H1 (cell line): ENCODE data around the gene IGFALS. TPM values are rescaled to one million over a fixed set of nuclear protein-coding genes. Genes with fewer than 3 reads are reported as not detected.

ENCODE experiments used
- CEBPB ChIP-seq: IDR thresholded peaks from 2 replicates; pipeline ENCODE4 v1.6.1; 2012; ENCODE audit warnings: low read depth, low read length
- CREB1 ChIP-seq: IDR thresholded peaks from 2 replicates; pipeline ENCODE4 v1.6.1; 2012; ENCODE audit warnings: inconsistent platforms
- EZH2 ChIP-seq: fragments of 200-600 bp; sonication (generic); IDR thresholded peaks from 2 replicates; pipeline ENCODE4 v1.7.1; 2012; ENCODE audit warnings: low read depth, mild to moderate bottlenecking, moderate library complexity, low read length, inconsistent platforms; ENCODE audit not compliant: severe bottlenecking
- GABPA ChIP-seq: IDR thresholded peaks from 2 replicates; pipeline ENCODE4 v1.6.1; 2011; ENCODE audit warnings: mild to moderate bottlenecking, low read length, moderate library complexity, borderline replicate concordance; ENCODE audit not compliant: insufficient read depth
- HDAC6 ChIP-seq: IDR thresholded peaks from one replicate; pipeline ENCODE4 v1.7.1; 2012; ENCODE audit warnings: low read depth, mild to moderate bottlenecking, inconsistent platforms, low read length, moderate library complexity
- KDM1A ChIP-seq: fragments of 200-600, 300-600 bp; sonication (generic); IDR thresholded peaks from 2 replicates; pipeline ENCODE4 v1.7.1; 2016; ENCODE audit warnings: mild to moderate bottlenecking, low read length, borderline replicate concordance
- MAFK ChIP-seq: IDR thresholded peaks from 2 replicates; pipeline ENCODE4 v1.6.1; 2012; ENCODE audit warnings: low read depth, mild to moderate bottlenecking, improper control_type of control experiment, low read length
- NRF1 ChIP-seq: IDR thresholded peaks from 2 replicates; pipeline ENCODE4 v1.6.1; 2011; ENCODE audit warnings: mild to moderate bottlenecking, low read depth, low read length, improper control_type of control experiment
- POLR2AphosphoS5 ChIP-seq: IDR thresholded peaks from 2 replicates; pipeline ENCODE4 v1.6.1; 2011; ENCODE audit warnings: low read depth, low read length
- RAD21 ChIP-seq, 2 experiments: IDR thresholded peaks in 1 of 2; conservative IDR thresholded peaks in 1 of 2; 2 replicates each; pipeline ENCODE4 v1.6.1; 2011; ENCODE audit warnings: low read depth in 2 of 2, low read length in 2 of 2, improper control_type of control experiment in 1 of 2, inconsistent platforms in 1 of 2, mild to moderate bottlenecking in 1 of 2, moderate library complexity in 1 of 2
- RNF2 ChIP-seq: fragments of 200-900, 300-1000 bp; sonication (generic); IDR thresholded peaks from 2 replicates; pipeline ENCODE4 v1.7.1; 2016; ENCODE audit warnings: borderline replicate concordance, low read depth, mild to moderate bottlenecking, antibody characterized with exemption, low read length; ENCODE audit not compliant: poor library complexity, severe bottlenecking; ENCODE audit errors: missing control alignments
- SIN3A ChIP-seq, 2 experiments: IDR thresholded peaks in 1 of 2; conservative IDR thresholded peaks in 1 of 2; 2 replicates each; pipeline ENCODE4 v1.6.1; 2011 to 2012; ENCODE audit warnings: low read length in 2 of 2, improper control_type of control experiment in 1 of 2, low read depth in 1 of 2, mild to moderate bottlenecking in 1 of 2
- SIRT6 ChIP-seq: IDR thresholded peaks from one replicate; pipeline ENCODE4 v1.7.1; 2012; ENCODE audit warnings: low read length, inconsistent platforms
- SP1 ChIP-seq: IDR thresholded peaks from 2 replicates; pipeline ENCODE4 v1.6.1; 2011; ENCODE audit warnings: low read depth, low read length
- SP2 ChIP-seq: IDR thresholded peaks from 2 replicates; pipeline ENCODE4 v1.6.1; 2012; ENCODE audit warnings: mild to moderate bottlenecking, low read length, inconsistent platforms
- TAF1 ChIP-seq: IDR thresholded peaks from 2 replicates; pipeline ENCODE4 v1.6.1; 2011; ENCODE audit warnings: mild to moderate bottlenecking, low read depth, low read length
- TAF7 ChIP-seq: optimal IDR thresholded peaks from 2 replicates; pipeline ENCODE3; 2011; ENCODE audit warnings: low read depth, mild to moderate bottlenecking, inconsistent platforms, low read length, moderate library complexity, borderline replicate concordance
- TEAD4 ChIP-seq: IDR thresholded peaks from 2 replicates; pipeline ENCODE4 v1.6.1; 2012; ENCODE audit warnings: low read depth, low read length, inconsistent platforms, mixed read lengths
- YY1 ChIP-seq: IDR thresholded peaks from 2 replicates; pipeline ENCODE4 v1.6.1; 2011; ENCODE audit warnings: low read depth, mild to moderate bottlenecking, low read length
- polyA plus RNA-seq, 7 experiments: library from polyadenylated mRNA; depleted of rRNA in 3 of 7; stranded (reverse) in 5 of 7; unstranded in 2 of 7; fragments of >200 nt in 5 of 7; fragments of 200-250 nt in 2 of 7; gene quantifications; 1 replicate in 5 of 7; 2 replicates in 1 of 7; 4 replicates in 1 of 7; pipeline versions ENCODE4 v1.2.1 to v1.2.3, GENCODE V29; 2011 to 2013; ENCODE audit warnings: missing spikeins in 2 of 7, mixed read lengths in 2 of 7
- total RNA-seq: library from RNA; stranded (reverse); fragmentation: NEBNext Ultra II Directional; extraction: Animal tissue kit (Norgen Biotek cat#: 25700); gene quantifications from 2 replicates; pipeline ENCODE4 v1.2.1, GENCODE V29; 2021
- TF ChIP-seq, protein P1 (sequence below): IDR thresholded peaks from 2 replicates; pipeline ENCODE4 v1.6.1; 2012; ENCODE audit warnings: low read length, inconsistent platforms
- TF ChIP-seq, protein P2 (sequence below): IDR thresholded peaks from 2 replicates; pipeline ENCODE4 v1.6.1; 2011; ENCODE audit warnings: low read depth, mild to moderate bottlenecking, low read length; ENCODE audit not compliant: insufficient read depth

IGFALS gene
- total and polyA plus RNA-seq, 2 of the 8 experiments (the other 6 are each of a cell fraction or from before 2014, with no cell fraction given) = not detected

DNA sequence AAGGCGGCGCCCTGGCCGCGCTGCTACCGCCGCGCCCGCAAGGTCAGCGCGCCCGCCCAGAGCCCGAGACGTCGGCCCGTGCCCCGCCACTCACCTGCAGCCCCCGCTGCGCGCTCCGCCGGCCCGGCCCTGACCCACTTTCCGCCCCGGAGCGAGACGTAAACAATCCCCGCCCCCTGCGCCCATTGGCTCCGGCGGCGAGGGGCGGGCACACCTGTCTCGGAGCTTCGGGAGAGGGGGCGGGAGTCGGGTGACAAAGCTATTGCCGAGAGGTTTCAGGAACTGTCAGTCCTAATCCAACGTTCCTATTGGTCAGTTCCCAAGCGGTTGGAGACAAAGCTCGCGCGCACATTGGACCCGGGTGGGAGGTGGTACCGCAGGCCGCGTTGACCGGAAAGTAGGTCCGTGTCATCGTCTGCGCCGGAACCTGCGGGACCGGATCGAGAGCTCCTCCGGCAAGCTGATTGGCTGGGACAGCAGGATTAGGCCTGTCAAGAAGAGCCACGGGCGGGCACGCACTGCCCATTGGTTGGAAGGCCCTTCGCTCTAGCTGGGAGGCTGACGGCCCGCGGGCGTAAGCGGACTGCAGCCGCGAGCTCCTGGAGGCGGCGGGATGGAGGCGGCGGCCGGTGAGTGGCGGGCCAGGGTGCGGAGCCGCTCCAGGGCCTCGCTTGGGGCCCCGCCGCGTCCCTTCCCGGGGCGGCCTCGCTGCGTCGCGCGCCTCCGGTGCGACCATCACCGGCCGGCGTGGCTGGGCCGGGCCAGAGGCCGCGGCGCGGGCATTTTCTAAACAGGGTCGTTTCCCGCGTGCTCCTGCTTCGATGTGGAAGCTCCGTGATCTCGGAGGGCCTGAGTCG is 10.9 kb downstream of the IGFALS start, which contains the start of the genes NUBP2 and SPSB3 (continued):
- TF ChIP-seq, protein P1, sequence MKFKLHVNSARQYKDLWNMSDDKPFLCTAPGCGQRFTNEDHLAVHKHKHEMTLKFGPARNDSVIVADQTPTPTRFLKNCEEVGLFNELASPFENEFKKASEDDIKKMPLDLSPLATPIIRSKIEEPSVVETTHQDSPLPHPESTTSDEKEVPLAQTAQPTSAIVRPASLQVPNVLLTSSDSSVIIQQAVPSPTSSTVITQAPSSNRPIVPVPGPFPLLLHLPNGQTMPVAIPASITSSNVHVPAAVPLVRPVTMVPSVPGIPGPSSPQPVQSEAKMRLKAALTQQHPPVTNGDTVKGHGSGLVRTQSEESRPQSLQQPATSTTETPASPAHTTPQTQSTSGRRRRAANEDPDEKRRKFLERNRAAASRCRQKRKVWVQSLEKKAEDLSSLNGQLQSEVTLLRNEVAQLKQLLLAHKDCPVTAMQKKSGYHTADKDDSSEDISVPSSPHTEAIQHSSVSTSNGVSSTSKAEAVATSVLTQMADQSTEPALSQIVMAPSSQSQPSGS = no peak
- TF ChIP-seq HDAC6 = no peak
- TF ChIP-seq POLR2AphosphoS5 = peak; percentile 3
- TF ChIP-seq CEBPB = no peak
- peak; percentile 92 for TF ChIP-seq GABPA
- TF ChIP-seq TAF7 = no peak
- TF ChIP-seq SIRT6 = no peak
- TF ChIP-seq SIN3A (conservative IDR thresholded peaks at IDR 0.05 in 1 of 2, IDR thresholded peaks at IDR 0.05 in 1 of 2; ENCODE audit: low read depth in 1 of 2, low read length in 2 of 2) = no peak; a peak in 2 of 4 replicates
- TF ChIP-seq, protein P2, sequence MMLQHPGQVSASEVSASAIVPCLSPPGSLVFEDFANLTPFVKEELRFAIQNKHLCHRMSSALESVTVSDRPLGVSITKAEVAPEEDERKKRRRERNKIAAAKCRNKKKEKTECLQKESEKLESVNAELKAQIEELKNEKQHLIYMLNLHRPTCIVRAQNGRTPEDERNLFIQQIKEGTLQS = peak; percentile 18; the same call in 1 of the 2 replicates
- peak; percentile 97; the same call in 1 of the 2 replicates for TF ChIP-seq SP1
- no peak for TF ChIP-seq RAD21 (IDR thresholded peaks at IDR 0.05 in 1 of 2, conservative IDR thresholded peaks at IDR 0.05 in 1 of 2; ENCODE audit: low read depth in 2 of 2, low read length in 2 of 2)
- no peak for TF ChIP-seq KDM1A
- TF ChIP-seq YY1 = no peak
- peak; percentile 23; the same call in 1 of the 2 replicates for TF ChIP-seq TAF1
- TF ChIP-seq CREB1 = peak; percentile 98
- TF ChIP-seq NRF1 = no peak
- no peak for TF ChIP-seq RNF2
- no peak for TF ChIP-seq MAFK
- TF ChIP-seq SP2 = peak; percentile 83
- no peak for TF ChIP-seq TEAD4
- TF ChIP-seq EZH2 = no peak
